HepG2 (cell line): ENCODE data around the gene MFAP1. TPM values are rescaled to one million over a fixed set of nuclear protein-coding genes. Genes with fewer than 3 reads are reported as not detected.
A peak's percentile ranks its signal among the peaks of the same experiment; 100 is the strongest.

Experiments
- MAFF ChIP-seq: IDR thresholded peaks from 2 replicates; pipeline ENCODE4 v1.6.1; 2011; ENCODE audit warnings: low read depth, low read length, improper control_type of control experiment
- MIER2 ChIP-seq: IDR thresholded peaks from 2 replicates; pipeline ENCODE4 v1.6.1; 2016; ENCODE audit warnings: missing biosample characterization, missing genetic modification reagents
- POLR2A ChIP-seq, 2 experiments: IDR thresholded peaks; 2 replicates each; pipeline ENCODE4 v1.6.1; 2011; ENCODE audit warnings: low read depth in 2 of 2, low read length in 2 of 2, mild to moderate bottlenecking in 1 of 2, moderate library complexity in 1 of 2; ENCODE audit not compliant: insufficient read depth in 1 of 2
- SKIL ChIP-seq: sonication (generic); formaldehyde crosslinking; IDR thresholded peaks from 2 replicates; pipeline ENCODE4 v1.8.0; 2022; ENCODE audit warnings: missing genetic modification reagents, mild to moderate bottlenecking, moderate library complexity, borderline replicate concordance
- SNAPC2 ChIP-seq: sonication (generic); formaldehyde crosslinking; IDR thresholded peaks from 2 replicates; pipeline ENCODE4 v1.8.1; 2022; ENCODE audit warnings: mild to moderate bottlenecking, missing genetic modification reagents
- TRIM24 ChIP-seq: sonication (generic); formaldehyde crosslinking; IDR thresholded peaks from 2 replicates; pipeline ENCODE4 v1.8.0; 2022; ENCODE audit warnings: mild to moderate bottlenecking, missing genetic modification reagents
- YY1 ChIP-seq: IDR thresholded peaks from 2 replicates; pipeline ENCODE4 v1.6.1; 2011; ENCODE audit warnings: low read length, low read depth, moderate library complexity, mild to moderate bottlenecking; ENCODE audit not compliant: insufficient read depth, insufficient replicate concordance
- ZBTB8A ChIP-seq: sonication (generic); formaldehyde crosslinking; IDR thresholded peaks from 2 replicates; pipeline ENCODE4 v1.4.0; 2020; ENCODE audit warnings: mild to moderate bottlenecking, low read depth, missing genetic modification reagents, borderline replicate concordance
- ZNF17 ChIP-seq: sonication (generic); formaldehyde crosslinking; IDR thresholded peaks from 2 replicates; pipeline ENCODE4 v1.5.0; 2020; ENCODE audit warnings: mild to moderate bottlenecking, missing genetic modification reagents
- ZSCAN21 ChIP-seq: sonication (generic); formaldehyde crosslinking; IDR thresholded peaks from 2 replicates; pipeline ENCODE4 v1.8.0; 2022; ENCODE audit warnings: mild to moderate bottlenecking, missing genetic modification reagents, moderate library complexity, borderline replicate concordance
- polyA plus RNA-seq, 8 experiments: library from polyadenylated mRNA; depleted of rRNA in 3 of 8; stranded (reverse) in 7 of 8; unstranded in 1 of 8; fragments of >200 nt; fragmentation: Illumina TruSeq in 4 of 8; extraction: Trizol in 4 of 8; gene quantifications; 2 replicates each; pipeline versions ENCODE4 v1.2.1 to v1.2.3, GENCODE V29; 2011 to 2016; ENCODE audit warnings: low read depth in 4 of 8, missing spikeins in 1 of 8, mixed read lengths in 1 of 8; ENCODE audit not compliant: insufficient read depth in 1 of 8
- total RNA-seq, 5 experiments: library from RNA; depleted of rRNA; stranded (reverse); fragments of >200 nt; fragmentation: Illumina TruSeq; extraction: Trizol; gene quantifications; 2 replicates each; pipeline ENCODE4 v1.2.3, GENCODE V29; 2016; ENCODE audit warnings: low read depth in 1 of 5
- TF ChIP-seq, protein P1 (sequence below), 2 experiments: IDR thresholded peaks; 2 replicates each; pipeline ENCODE4 v1.6.1; 2011 to 2012; ENCODE audit warnings: low read length in 2 of 2, borderline replicate concordance in 1 of 2, low read depth in 1 of 2, mild to moderate bottlenecking in 1 of 2, moderate library complexity in 1 of 2

MFAP1 gene
- total and polyA plus RNA-seq, 2 of the 13 experiments (the other 11 are each of a cell fraction or from before 2014, with no cell fraction given): 11.8 to 39.5 TPM

DNA sequence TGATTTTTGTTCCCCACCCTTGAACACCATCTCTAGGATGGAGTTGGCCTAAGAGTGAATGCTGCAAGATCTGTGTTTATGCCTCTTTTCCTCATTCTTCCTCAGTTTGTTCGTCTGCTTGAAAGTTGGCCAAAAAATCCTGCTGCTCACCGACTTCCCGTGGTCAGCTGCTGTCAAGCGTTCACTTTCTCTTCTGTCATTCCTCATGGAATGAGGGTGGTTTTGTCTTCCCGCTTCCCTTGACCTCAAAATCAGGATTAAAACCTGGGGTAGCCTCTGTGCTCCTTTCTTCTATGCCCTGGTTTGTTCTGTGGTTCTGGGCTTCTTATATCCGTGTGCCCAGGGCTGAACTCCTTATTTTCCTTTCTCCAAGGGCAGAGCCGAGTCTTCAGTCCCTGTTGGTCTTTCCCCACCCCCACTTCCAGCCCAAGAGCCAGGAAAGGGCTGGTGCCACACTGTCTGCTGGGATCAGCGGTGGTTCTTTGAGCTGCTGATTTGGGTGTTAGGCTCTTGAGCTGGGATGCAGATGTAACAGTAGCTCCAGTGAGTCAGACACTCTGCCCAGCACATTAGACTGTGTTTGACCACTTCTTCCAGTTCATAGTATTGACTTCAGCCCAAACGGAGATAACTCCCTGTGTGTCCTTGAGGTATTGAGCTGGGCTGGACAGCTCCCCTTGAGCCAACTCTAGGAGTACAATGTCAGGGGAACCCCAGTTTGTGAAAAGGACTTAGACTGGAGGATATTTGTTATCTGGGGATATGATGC is 30.0 kb downstream of the MFAP1 start (continued):
- TF ChIP-seq, protein P1, sequence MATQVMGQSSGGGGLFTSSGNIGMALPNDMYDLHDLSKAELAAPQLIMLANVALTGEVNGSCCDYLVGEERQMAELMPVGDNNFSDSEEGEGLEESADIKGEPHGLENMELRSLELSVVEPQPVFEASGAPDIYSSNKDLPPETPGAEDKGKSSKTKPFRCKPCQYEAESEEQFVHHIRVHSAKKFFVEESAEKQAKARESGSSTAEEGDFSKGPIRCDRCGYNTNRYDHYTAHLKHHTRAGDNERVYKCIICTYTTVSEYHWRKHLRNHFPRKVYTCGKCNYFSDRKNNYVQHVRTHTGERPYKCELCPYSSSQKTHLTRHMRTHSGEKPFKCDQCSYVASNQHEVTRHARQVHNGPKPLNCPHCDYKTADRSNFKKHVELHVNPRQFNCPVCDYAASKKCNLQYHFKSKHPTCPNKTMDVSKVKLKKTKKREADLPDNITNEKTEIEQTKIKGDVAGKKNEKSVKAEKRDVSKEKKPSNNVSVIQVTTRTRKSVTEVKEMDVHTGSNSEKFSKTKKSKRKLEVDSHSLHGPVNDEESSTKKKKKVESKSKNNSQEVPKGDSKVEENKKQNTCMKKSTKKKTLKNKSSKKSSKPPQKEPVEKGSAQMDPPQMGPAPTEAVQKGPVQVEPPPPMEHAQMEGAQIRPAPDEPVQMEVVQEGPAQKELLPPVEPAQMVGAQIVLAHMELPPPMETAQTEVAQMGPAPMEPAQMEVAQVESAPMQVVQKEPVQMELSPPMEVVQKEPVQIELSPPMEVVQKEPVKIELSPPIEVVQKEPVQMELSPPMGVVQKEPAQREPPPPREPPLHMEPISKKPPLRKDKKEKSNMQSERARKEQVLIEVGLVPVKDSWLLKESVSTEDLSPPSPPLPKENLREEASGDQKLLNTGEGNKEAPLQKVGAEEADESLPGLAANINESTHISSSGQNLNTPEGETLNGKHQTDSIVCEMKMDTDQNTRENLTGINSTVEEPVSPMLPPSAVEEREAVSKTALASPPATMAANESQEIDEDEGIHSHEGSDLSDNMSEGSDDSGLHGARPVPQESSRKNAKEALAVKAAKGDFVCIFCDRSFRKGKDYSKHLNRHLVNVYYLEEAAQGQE (IDR thresholded peaks at IDR 0.05; ENCODE audit: borderline replicate concordance in 1 of 2, low read depth in 1 of 2, low read length in 2 of 2): peak; percentile 1 to 83
- TF ChIP-seq SNAPC2 (CRISPR knock-in tag) (no peak), POLR2A (IDR thresholded peaks at IDR 0.05; ENCODE audit: insufficient read depth in 1 of 2, low read depth in 2 of 2, low read length in 2 of 2) (peak in 1 of 2 experiments; percentile 51; a peak in 2 of 4 replicates), MAFF (no peak), SKIL (CRISPR knock-in tag) (no peak), MIER2 (peak; percentile 68; the same call in 1 of the 2 replicates), ZSCAN21 (CRISPR knock-in tag) (no peak), YY1 (no peak), ZBTB8A (no peak), TRIM24 (no peak), ZNF17 (no peak)
